WTC11 (cell line): ENCODE data around the gene UBE2K.
"Not testable (repeated sequence)": the region's sequence is repeated elsewhere in the genome, so short reads cannot be mapped to it uniquely, and the experiment has no call there.

ENCODE experiments used
- CREM ChIP-seq: sonication (generic); formaldehyde crosslinking; IDR thresholded peaks from 2 replicates; pipeline ENCODE4 v1.8.1; 2022; ENCODE audit warnings: mild to moderate bottlenecking, missing genetic modification reagents, moderate library complexity
- CTCF ChIP-seq: fragments of 200-600 bp; IDR thresholded peaks from 2 replicates; pipeline ENCODE4 v1.8.0; 2022; ENCODE audit warnings: antibody characterized with exemption
- ESRRA ChIP-seq: sonication (generic); formaldehyde crosslinking; IDR thresholded peaks from 2 replicates; pipeline ENCODE4 v1.8.1; 2022; ENCODE audit warnings: mild to moderate bottlenecking, missing genetic modification reagents, borderline replicate concordance
- GTF2I ChIP-seq: fragments of 250-450 bp; sonication (Bioruptor Pico); conservative IDR thresholded peaks from 2 replicates; pipeline ENCODE4 v1.4.0; 2021; ENCODE audit warnings: mild to moderate bottlenecking
- NFYB ChIP-seq: sonication (generic); formaldehyde crosslinking; conservative IDR thresholded peaks from 2 replicates; pipeline ENCODE4 v1.8.0; 2022; ENCODE audit warnings: low read depth, missing genetic modification reagents
- PREB ChIP-seq: sonication (generic); formaldehyde crosslinking; IDR thresholded peaks from 2 replicates; pipeline ENCODE4 v1.8.1; 2022; ENCODE audit warnings: mild to moderate bottlenecking, missing genetic modification reagents, moderate library complexity, borderline replicate concordance
- SP1 ChIP-seq: sonication (generic); formaldehyde crosslinking; conservative IDR thresholded peaks from 2 replicates; pipeline ENCODE4 v1.8.1; 2022; ENCODE audit warnings: missing genetic modification reagents
- TEAD1 ChIP-seq: sonication (generic); formaldehyde crosslinking; IDR thresholded peaks from 2 replicates; pipeline ENCODE4 v1.8.0; 2022; ENCODE audit warnings: mild to moderate bottlenecking, missing genetic modification reagents
- USF2 ChIP-seq: sonication (generic); formaldehyde crosslinking; IDR thresholded peaks from 2 replicates; pipeline ENCODE4 v1.8.1; 2023; ENCODE audit warnings: mild to moderate bottlenecking, missing genetic modification reagents, moderate library complexity
- ZBTB43 ChIP-seq: sonication (generic); formaldehyde crosslinking; IDR thresholded peaks from 2 replicates; pipeline ENCODE4 v1.8.1; 2023; ENCODE audit warnings: mild to moderate bottlenecking, missing genetic modification reagents
- ZNF232 ChIP-seq: sonication (generic); formaldehyde crosslinking; IDR thresholded peaks from 2 replicates; pipeline ENCODE4 v1.8.0; 2022; ENCODE audit warnings: mild to moderate bottlenecking, missing genetic modification reagents
- ZNF317 ChIP-seq: sonication (generic); formaldehyde crosslinking; IDR thresholded peaks from 2 replicates; pipeline ENCODE4 v1.8.1; 2023; ENCODE audit warnings: low read depth, mild to moderate bottlenecking, moderate library complexity, missing genetic modification reagents, borderline replicate concordance
- ZNF416 ChIP-seq: fragments of 250-450 bp; sonication (Bioruptor Pico); IDR thresholded peaks from 2 replicates; pipeline ENCODE4 v1.9.0; 2021; ENCODE audit warnings: mild to moderate bottlenecking, inconsistent platforms

GRCh38 chr4:39781988-39782387, 84.1 kb downstream of the UBE2K start:
- not testable (repeated sequence) for TF ChIP-seq ZBTB43 (CRISPR knock-in tag); ZNF232 (CRISPR knock-in tag); USF2 (CRISPR knock-in tag); CTCF; GTF2I; PREB (CRISPR knock-in tag); CREM (CRISPR knock-in tag); TEAD1 (CRISPR knock-in tag); SP1 (CRISPR knock-in tag); ZNF416; ESRRA (CRISPR knock-in tag); ZNF317 (CRISPR knock-in tag); NFYB (CRISPR knock-in tag)
